HG03460 (cell line): ENCODE results near the gene CDCA4.
"Not testable (repeated sequence)": the region's sequence is repeated elsewhere in the genome, so short reads cannot be mapped to it uniquely, and the experiment has no call there.

Experiments
- ATAC-seq: cut with Tn5 transposase; IDR thresholded peaks from one replicate; pipeline ENCODE4 v1.9.1; 2021; ENCODE audit not compliant: unreplicated experiment

CDCA4 gene

GRCh38 chr14:105034315-105035039 is 13.6 kb upstream of the CDCA4 start:
- ATAC-seq, result no peak

GRCh38 chr14:105033412-105033900 is 12.6 kb upstream of the CDCA4 start:
- not testable (repeated sequence) for ATAC-seq

- ATAC-seq, result not testable (repeated sequence)
These were observed 11.6 kb upstream of the CDCA4 start for GRCh38 chr14:105032451-105032901.

- no peak for ATAC-seq
These were observed 10.0 kb upstream of the CDCA4 start for GRCh38 chr14:105030836-105031396.

GRCh38 chr14:105030194-105030593 is 9.3 kb upstream of the CDCA4 start:
- ATAC-seq, result no peak

GRCh38 chr14:105029402-105029801 is 8.5 kb upstream of the CDCA4 start:
- ATAC-seq, result no peak

- no peak for ATAC-seq
These were observed 7.5 kb upstream of the CDCA4 start for GRCh38 chr14:105028251-105028927.

- not testable (repeated sequence) for ATAC-seq
These were observed 6.8 kb upstream of the CDCA4 start for GRCh38 chr14:105027718-105028117.

GRCh38 chr14:105026802-105027563 is 6.1 kb upstream of the CDCA4 start:
- no peak for ATAC-seq

- ATAC-seq, result no peak
These were observed 5.3 kb upstream of the CDCA4 start for GRCh38 chr14:105026033-105026785.

- ATAC-seq, result no peak
These were observed 4.5 kb upstream of the CDCA4 start for GRCh38 chr14:105025429-105025828.

- ATAC-seq, result no peak
These were observed 3.1 kb upstream of the CDCA4 start for GRCh38 chr14:105023791-105024480.

GRCh38 chr14:105023144-105023543 is 2.3 kb upstream of the CDCA4 start:
- no peak for ATAC-seq

- no peak for ATAC-seq
These were observed 1.4 kb upstream of the CDCA4 start for GRCh38 chr14:105022276-105022670.

GRCh38 chr14:105021656-105022275 is 883 bp upstream of the CDCA4 start:
- ATAC-seq, result no peak

GRCh38 chr14:105019861-105020814 is 745 bp downstream of the CDCA4 start:
- ATAC-seq, result peak; percentile 34

GRCh38 chr14:105018414-105018813 is 2.5 kb downstream of the CDCA4 start:
- ATAC-seq, result no peak

GRCh38 chr14:105015905-105016304 is 5.0 kb downstream of the CDCA4 start:
- no peak for ATAC-seq
